Mesothelial cell of epicardium (in vitro differentiated cells): Measurements from ENCODE around the gene COP1. TPM values are rescaled to one million over a fixed set of nuclear protein-coding genes. Genes with fewer than 3 reads are reported as not detected.

Source experiments
- DNase-seq, 2 experiments: peaks; one replicate each; pipeline ENCODE4 v3.0.0; 2021; ENCODE audit warnings: low spot score in 2 of 2; ENCODE audit not compliant: unreplicated experiment in 2 of 2
- H3K27ac Mint-ChIP-seq: 2 replicates; pipeline ENCODE4 v1.8.0; 2021; ENCODE audit warnings: mixed read lengths
- H3K27me3 Mint-ChIP-seq: 2 replicates; pipeline ENCODE4 v1.8.0; 2021; ENCODE audit warnings: low read depth, mixed read lengths
- H3K36me3 Mint-ChIP-seq: 2 replicates; pipeline ENCODE4 v1.8.0; 2021; ENCODE audit warnings: mixed read lengths
- H3K4me1 Mint-ChIP-seq: 2 replicates; pipeline ENCODE4 v1.8.0; 2021; ENCODE audit warnings: mixed read lengths
- H3K4me3 Mint-ChIP-seq: 2 replicates; pipeline ENCODE4 v1.8.0; 2021; ENCODE audit warnings: mild to moderate bottlenecking, moderate library complexity, mixed read lengths
- H3K9me3 Mint-ChIP-seq: 2 replicates; pipeline ENCODE4 v1.8.0; 2021; ENCODE audit warnings: mixed read lengths
- CTCF ChIP-seq: fragments of 200-600 bp; sonication (generic); IDR thresholded peaks from one replicate; pipeline ENCODE4 v1.5.0; 2021; ENCODE audit warnings: antibody characterized with exemption; ENCODE audit not compliant: unreplicated experiment
- total RNA-seq: library from RNA; stranded (reverse); gene quantifications from 3 replicates; pipeline ENCODE4 v1.2.1, GENCODE V29; 2021

Gene COP1
- total RNA-seq, 1 donor from 2014 or later: 47.9 TPM

- Mint-ChIP-seq H3K9me3 (peaks cover under 1% of the 10 kb centered on the region), H3K4me1 (peaks cover 3% of the 10 kb centered on the region), H3K27me3 (no peaks in the 10 kb centered on the region), H3K36me3 (no peaks in the 10 kb centered on the region), H3K27ac (no peak overlapping the region), H3K4me3 (no peak overlapping the region)
- no peak for DNase-seq
- no peak for TF ChIP-seq CTCF
Observed at GRCh38 chr1:176227579-176227978, 20.5 kb upstream of the COP1 start.

- Mint-ChIP-seq H3K4me1 (peaks cover 3% of the 10 kb centered on the region), H3K36me3 (no peaks in the 10 kb centered on the region), H3K9me3 (no peaks in the 10 kb centered on the region), H3K27me3 (no peaks in the 10 kb centered on the region), H3K27ac (no peak overlapping the region), H3K4me3 (no peak overlapping the region)
- TF ChIP-seq CTCF: no peak
- no peak for DNase-seq
Observed at GRCh38 chr1:176225911-176226310, 18.8 kb upstream of the COP1 start.

GRCh38 chr1:176225479-176225875 is 18.4 kb upstream of the COP1 start:
- DNase-seq: no peak
- Mint-ChIP-seq H3K4me1 (peaks cover 3% of the 10 kb centered on the region), H3K27ac (no peak overlapping the region)

GRCh38 chr1:176222196-176222595 is 15.1 kb upstream of the COP1 start:
- no peak for DNase-seq
- no peak overlapping the region for H3K27ac Mint-ChIP-seq
- no peaks in the 10 kb centered on the region for H3K9me3 Mint-ChIP-seq
- H3K4me3 Mint-ChIP-seq: no peak overlapping the region
- H3K4me1 Mint-ChIP-seq: peaks cover 3% of the 10 kb centered on the region
- no peaks in the 10 kb centered on the region for H3K27me3 Mint-ChIP-seq
- no peaks in the 10 kb centered on the region for H3K36me3 Mint-ChIP-seq
- TF ChIP-seq CTCF: no peak

More at GRCh38 chr1:176225479-176225875, 18.4 kb upstream of the COP1 start:
- no peaks in the 10 kb centered on the region for H3K9me3 Mint-ChIP-seq
- no peaks in the 10 kb centered on the region for H3K36me3 Mint-ChIP-seq
- H3K27me3 Mint-ChIP-seq: no peaks in the 10 kb centered on the region
- H3K4me3 Mint-ChIP-seq: no peak overlapping the region
- TF ChIP-seq CTCF: no peak

- Mint-ChIP-seq H3K9me3 (no peaks in the 10 kb centered on the region), H3K4me1 (no peaks in the 10 kb centered on the region), H3K36me3 (no peaks in the 10 kb centered on the region), H3K4me3 (no peak overlapping the region), H3K27ac (no peak overlapping the region), H3K27me3 (no peaks in the 10 kb centered on the region)
- no peak for DNase-seq
- no peak for TF ChIP-seq CTCF
Observed at GRCh38 chr1:176220100-176220689, 13.1 kb upstream of the COP1 start.

- Mint-ChIP-seq H3K4me3 (no peak overlapping the region), H3K27me3 (no peaks in the 10 kb centered on the region), H3K9me3 (no peaks in the 10 kb centered on the region), H3K4me1 (no peaks in the 10 kb centered on the region), H3K27ac (no peak overlapping the region), H3K36me3 (no peaks in the 10 kb centered on the region)
- no peak for DNase-seq
- TF ChIP-seq CTCF: no peak
Observed at GRCh38 chr1:176217461-176218099, 10.5 kb upstream of the COP1 start.
